Smooth muscle cell (in vitro differentiated cells): ENCODE measurements around the gene PRKCH. TPM values are rescaled to one million over a fixed set of nuclear protein-coding genes. Genes with fewer than 3 reads are reported as not detected.

ENCODE experiments used
- DNase-seq: peaks from one replicate; lab custom pipeline; 2025; ENCODE audit not compliant: unreplicated experiment; lab: John Stamatoyannopoulos, UW
- H2AFZ ChIP-seq: fragments of 200-600 bp; sonication (generic); 2 replicates; pipeline ENCODE4 v1.6.0; 2016; ENCODE audit warnings: antibody characterized with exemption, low read depth, mild to moderate bottlenecking
- H3F3A ChIP-seq: fragments of 200-600 bp; sonication (generic); 2 replicates; pipeline ENCODE4 v1.6.0; 2017; ENCODE audit warnings: antibody characterized with exemption, low read depth
- H3K27ac ChIP-seq: fragments of 200-600 bp; sonication (generic); 2 replicates; pipeline ENCODE4 v1.5.1; 2016; ENCODE audit warnings: low read depth, mild to moderate bottlenecking
- H3K27me3 ChIP-seq: fragments of 200-600 bp; sonication (generic); 2 replicates; pipeline ENCODE4 v1.6.1; 2016; ENCODE audit warnings: low read depth, mild to moderate bottlenecking
- H3K36me3 ChIP-seq: fragments of 200-600 bp; sonication (generic); 2 replicates; pipeline ENCODE4 v1.5.1; 2016; ENCODE audit warnings: low read depth
- H3K4me1 ChIP-seq: fragments of 200-600 bp; sonication (generic); 2 replicates; pipeline ENCODE4 v1.5.1; 2016; ENCODE audit warnings: low read depth
- H3K4me2 ChIP-seq: fragments of 200-600 bp; sonication (generic); 2 replicates; pipeline ENCODE4 v1.6.0; 2016; ENCODE audit warnings: mild to moderate bottlenecking
- H3K4me3 ChIP-seq: fragments of 200-600 bp; sonication (generic); 2 replicates; pipeline ENCODE4 v1.5.1; 2016; ENCODE audit warnings: mild to moderate bottlenecking
- H3K79me2 ChIP-seq: fragments of 200-600 bp; sonication (generic); 2 replicates; pipeline ENCODE4 v1.6.0; 2016; ENCODE audit warnings: low read depth, mild to moderate bottlenecking
- H3K9ac ChIP-seq: fragments of 200-600 bp; sonication (generic); 2 replicates; pipeline ENCODE4 v1.6.0; 2016; ENCODE audit warnings: low read depth
- H3K9me3 ChIP-seq: fragments of 200-600 bp; sonication (generic); replicated peaks from 2 replicates; pipeline ENCODE4 v1.5.1; 2016; ENCODE audit warnings: low read depth
- H4K20me1 ChIP-seq: fragments of 200-600 bp; sonication (generic); 2 replicates; pipeline ENCODE4 v1.6.0; 2016; ENCODE audit warnings: low read depth
- CTCF ChIP-seq: fragments of 200-600 bp; sonication (generic); IDR thresholded peaks from 2 replicates; pipeline ENCODE4 v1.5.1; 2017; ENCODE audit warnings: borderline replicate concordance, mild to moderate bottlenecking, antibody characterized with exemption; ENCODE audit not compliant: insufficient read depth, poor library complexity, severe bottlenecking
- WGBS: methylation state at CpG from one replicate; pipeline ENCODE4 v1.1.7; 2016; ENCODE audit warnings: low lambda C conversion rate; 5-methylcytosine and 5-hydroxymethylcytosine counted together
- polyA plus RNA-seq: library from polyadenylated mRNA; unstranded; fragments of >200 nt; fragmentation: Nextera tagmentation; extraction: Ambion mirVana; gene quantifications from 2 replicates; pipeline ENCODE4 v1.2.1, GENCODE V29; 2016
- total RNA-seq: library from RNA; depleted of rRNA; stranded (reverse); fragments of >200 nt; gene quantifications from 2 replicates; pipeline ENCODE4 v1.2.3, GENCODE V29; 2014

PRKCH gene
- total and polyA plus RNA-seq, 2 experiments from 2014 or later = 1.5 to 7.6 TPM

GRCh38 chr14:61511558-61511948 is 190.2 kb downstream of the PRKCH start:
- H3K4me3 ChIP-seq = no peak overlapping the region
- TF ChIP-seq CTCF = no peak
- peak overlapping the region; percentile 71 for H3K27ac ChIP-seq
- H3K9me3 ChIP-seq = no peaks in the 10 kb centered on the region
- peaks cover 13% of the 10 kb centered on the region for H3F3A ChIP-seq
- H3K9ac ChIP-seq = peak overlapping the region; percentile 24
- H3K79me2 ChIP-seq = no peaks in the 10 kb centered on the region
- no peaks in the 10 kb centered on the region for H3K27me3 ChIP-seq
- peaks cover 2% of the 10 kb centered on the region for H3K4me1 ChIP-seq
- H2AFZ ChIP-seq = peak overlapping the region; percentile 66
- H4K20me1 ChIP-seq = no peaks in the 10 kb centered on the region
- DNase-seq = no peak
- peak overlapping the region; percentile 46 for H3K4me2 ChIP-seq
- 60% methylated on average over 6 of the region's 6 CpGs for WGBS
- no peaks in the 10 kb centered on the region for H3K36me3 ChIP-seq

DNA sequence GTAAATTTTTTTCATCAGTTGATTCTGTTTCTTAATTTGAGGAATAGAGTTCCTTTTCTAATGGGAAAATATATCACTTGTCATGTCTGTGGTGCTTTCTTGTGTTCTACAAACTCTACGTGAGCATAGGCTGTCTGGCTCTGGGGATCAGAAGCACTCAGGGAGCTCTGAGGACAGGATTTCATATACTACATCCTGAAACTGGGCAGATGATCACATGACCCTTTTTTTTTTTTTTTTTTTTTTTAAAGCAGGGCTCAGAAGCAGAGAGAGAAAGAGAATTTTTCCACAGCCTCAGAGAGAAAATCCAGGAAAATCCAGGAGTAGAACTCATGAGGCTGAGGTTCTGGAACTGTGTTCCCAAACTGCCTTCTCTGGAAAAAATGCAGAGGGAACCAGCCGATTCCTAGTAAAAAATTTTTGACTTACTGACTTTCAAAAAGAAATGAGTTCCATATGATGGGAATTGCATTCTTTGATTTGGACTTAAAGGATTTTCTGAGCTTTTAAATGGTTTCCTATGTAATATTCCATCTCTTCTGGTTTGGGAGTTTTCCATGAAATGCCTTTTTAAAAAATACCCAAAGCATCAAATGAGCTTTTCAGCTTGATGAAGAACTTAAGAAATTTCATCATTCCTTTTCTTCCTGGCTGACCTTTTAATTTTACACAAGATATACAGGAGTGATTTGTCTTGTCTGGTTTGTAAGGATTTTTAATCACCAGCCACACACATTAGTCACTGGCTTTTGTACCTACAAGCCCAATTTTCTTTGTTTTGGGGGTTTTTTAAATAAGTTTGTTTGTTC is 190.9 kb downstream of the PRKCH start:
- no peak for DNase-seq
- Histone ChIP-seq H3K36me3 (no peaks in the 10 kb centered on the region), H3K27me3 (no peaks in the 10 kb centered on the region), H3K9ac (peak overlapping the region; percentile 24), H3K4me3 (no peak overlapping the region), H3K4me2 (peak overlapping the region; percentile 46), H3K27ac (peak overlapping the region; percentile 71), H2AFZ (peak overlapping the region; percentile 66), H4K20me1 (no peaks in the 10 kb centered on the region), H3F3A (peaks cover 8% of the 10 kb centered on the region), H3K9me3 (no peaks in the 10 kb centered on the region), H3K79me2 (no peaks in the 10 kb centered on the region), H3K4me1 (no peaks in the 10 kb centered on the region)
- TF ChIP-seq CTCF = no peak
- WGBS = 20% methylated on average over 2 of the region's 2 CpGs

DNA sequence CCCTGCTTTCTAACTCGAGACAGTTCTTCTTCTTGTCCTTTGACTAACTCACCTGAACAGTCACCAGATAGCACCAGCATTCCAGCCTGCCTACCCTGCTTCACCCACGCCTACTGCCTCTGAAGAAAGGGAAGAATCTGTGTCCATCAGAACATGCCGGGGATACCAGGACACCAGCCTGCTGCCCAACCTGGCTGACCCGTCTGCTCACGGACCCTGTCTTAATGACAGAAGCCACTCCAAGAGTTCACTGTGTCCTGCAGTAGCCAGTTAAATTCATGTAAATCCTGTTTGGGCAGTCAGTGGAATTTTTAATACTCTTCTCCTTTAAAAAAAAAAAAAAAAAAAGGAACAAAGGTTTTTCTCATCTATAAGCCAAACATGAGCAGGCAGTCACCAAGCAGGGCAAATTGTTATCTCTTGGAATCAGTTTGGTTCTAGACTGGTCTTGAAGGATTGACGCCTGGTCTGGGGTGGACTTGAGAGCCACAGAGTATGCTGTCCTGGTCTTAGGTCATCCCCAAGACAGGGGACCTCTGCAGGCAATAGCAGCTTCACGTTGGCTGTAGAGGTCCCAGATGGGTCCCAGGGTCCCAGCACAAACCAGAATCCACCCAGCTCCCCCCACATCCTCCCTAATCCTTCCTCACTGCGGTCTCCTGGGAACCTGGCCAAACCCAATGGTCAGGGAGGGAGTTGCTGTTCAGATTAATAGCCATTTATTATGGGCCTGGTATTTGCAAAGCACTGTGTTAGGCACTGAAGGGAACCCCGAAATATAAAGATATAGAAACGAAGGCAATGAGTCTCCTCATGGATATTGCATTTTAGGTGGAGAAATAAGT is 192.8 kb downstream of the PRKCH start:
- H3K4me1 ChIP-seq = no peaks in the 10 kb centered on the region
- H3K9ac ChIP-seq = no peak overlapping the region

More for the DNA sequence above, 192.8 kb downstream of the PRKCH start:
- 69% methylated on average over 10 of the region's 10 CpGs for WGBS
- DNase-seq = no peak
- no peaks in the 10 kb centered on the region for H4K20me1 ChIP-seq
- no peak overlapping the region for H2AFZ ChIP-seq
- no peak overlapping the region for H3K4me2 ChIP-seq
- no peaks in the 10 kb centered on the region for H3K27me3 ChIP-seq
- no peaks in the 10 kb centered on the region for H3K79me2 ChIP-seq
- H3K27ac ChIP-seq = peak overlapping the region; percentile 71
- TF ChIP-seq CTCF = no peak
- H3F3A ChIP-seq = peaks cover 6% of the 10 kb centered on the region
- H3K36me3 ChIP-seq = no peaks in the 10 kb centered on the region
- H3K9me3 ChIP-seq = no peaks in the 10 kb centered on the region
- H3K4me3 ChIP-seq = no peak overlapping the region
